SK-N-MC (cell line): ENCODE data around the gene SBNO1.

ENCODE experiments used
- EZH2 ChIP-seq: fragments of 200-600 bp; sonication (generic); IDR thresholded peaks from one replicate; pipeline ENCODE4 v1.6.1; 2017; ENCODE audit warnings: antibody characterized with exemption
- FOXP2 ChIP-seq: optimal IDR thresholded peaks from 2 replicates; pipeline ENCODE3; 2011; ENCODE audit warnings: mild to moderate bottlenecking, moderate library complexity; ENCODE audit not compliant: insufficient read depth; ENCODE audit errors: extremely low read length, control extremely low read depth
- POLR2AphosphoS5 ChIP-seq: IDR thresholded peaks from 2 replicates; pipeline ENCODE4 v1.6.1; 2012; ENCODE audit warnings: mild to moderate bottlenecking, low read depth, low read length, borderline replicate concordance

DNA sequence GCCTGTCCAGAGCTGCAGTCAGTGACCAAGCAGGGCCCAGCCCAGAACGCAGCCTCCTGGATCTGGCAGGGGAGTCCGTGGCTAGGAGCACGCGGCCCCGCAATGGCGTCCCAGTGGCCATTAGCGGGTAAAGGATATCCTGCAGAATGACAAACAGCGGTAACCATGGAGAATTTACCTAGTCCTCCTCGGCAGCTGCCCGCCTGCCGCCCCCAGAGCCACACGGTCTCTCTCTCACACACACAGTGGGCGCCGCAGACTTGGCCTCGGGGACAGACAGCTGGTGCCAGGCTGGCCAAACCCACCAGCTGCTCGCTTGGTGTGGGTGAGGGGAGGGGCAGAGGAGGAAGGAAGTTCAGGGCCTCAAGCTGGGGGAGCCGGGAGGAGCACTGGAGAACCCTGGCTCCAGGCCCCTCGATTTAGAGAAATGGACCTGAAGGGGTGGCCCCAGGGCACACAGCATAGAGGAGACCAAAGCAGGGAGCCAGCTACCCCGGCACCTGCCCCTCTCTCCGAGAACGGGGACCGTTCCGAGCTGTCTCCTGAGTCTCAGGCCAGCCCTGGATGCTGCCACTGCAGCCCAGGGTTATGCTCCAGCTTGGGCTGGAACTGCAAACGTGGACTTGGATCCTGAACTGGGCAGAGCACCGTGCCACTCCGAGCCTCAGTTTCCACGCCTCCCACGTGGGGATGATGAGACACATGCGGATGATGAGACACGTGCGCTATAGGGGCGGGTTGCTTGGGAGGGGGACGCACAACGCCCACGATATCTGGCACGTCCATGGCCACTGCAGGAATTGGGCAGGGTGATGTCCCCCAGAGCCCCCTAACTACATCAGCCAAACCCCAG is 96.4 kb downstream of the SBNO1 start:
- no peak for TF ChIP-seq EZH2
- TF ChIP-seq POLR2AphosphoS5: no peak
- no peak for TF ChIP-seq FOXP2
